NCI-H1105 treated with DMSO at 0.1 percent for 48 hours (cell line): ENCODE data around the gene VMAC.

Source experiments
- DNase-seq: peaks from one replicate; lab custom pipeline; 2025; lab: John Stamatoyannopoulos, UW

Gene VMAC

GRCh38 chr19:5903624-5904351 lies 884 bp upstream of the VMAC start, which contains the start of gene NDUFA11:
NDUFA11 (minus strand) TSS chr19:5903790; CDS start chr19:5903708, 82 bp downstream.
- peak; percentile 93 for DNase-seq

DNA sequence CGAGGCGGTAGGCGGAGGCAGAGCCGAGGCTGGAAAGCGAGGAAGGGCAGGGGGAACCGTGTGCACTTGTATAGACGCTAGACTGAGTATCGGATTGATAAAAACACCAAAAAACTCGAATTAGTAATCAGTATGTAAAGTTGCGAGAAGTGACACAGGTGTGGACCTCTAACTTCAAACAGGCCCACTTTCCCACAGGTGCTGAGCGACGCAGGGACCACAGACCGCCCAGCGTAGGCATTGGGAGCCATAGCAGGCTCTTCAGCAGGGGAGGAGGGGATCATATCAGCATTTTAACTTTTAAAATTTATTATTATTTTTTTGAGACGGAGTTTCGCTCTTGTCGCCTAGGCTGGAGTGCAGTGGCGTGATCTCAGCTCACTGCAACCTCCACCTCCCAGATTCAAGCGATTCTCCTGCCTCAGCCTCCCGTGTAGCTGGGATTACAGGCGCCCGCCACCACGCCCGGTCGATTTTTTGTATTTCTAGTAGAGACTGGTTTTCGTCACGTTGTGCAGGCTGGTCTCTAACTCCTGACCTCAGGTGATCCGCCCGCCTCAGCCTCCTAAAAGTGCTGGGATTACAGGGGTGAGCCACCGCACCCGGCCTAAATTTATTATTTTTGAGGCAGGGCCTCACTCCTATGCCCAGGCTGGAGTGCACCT lies 574 bp downstream of the VMAC start:
- no peak for DNase-seq

GRCh38 chr19:5907241-5907640 lies 2.6 kb downstream of the VMAC start:
- no peak for DNase-seq

- no peak for DNase-seq
Observed at GRCh38 chr19:5908773-5909442, 4.2 kb downstream of the VMAC start.

GRCh38 chr19:5910638-5910907 lies 5.9 kb downstream of the VMAC start:
- no peak for DNase-seq

GRCh38 chr19:5911366-5911765 lies 6.7 kb downstream of the VMAC start:
- DNase-seq: no peak

DNA sequence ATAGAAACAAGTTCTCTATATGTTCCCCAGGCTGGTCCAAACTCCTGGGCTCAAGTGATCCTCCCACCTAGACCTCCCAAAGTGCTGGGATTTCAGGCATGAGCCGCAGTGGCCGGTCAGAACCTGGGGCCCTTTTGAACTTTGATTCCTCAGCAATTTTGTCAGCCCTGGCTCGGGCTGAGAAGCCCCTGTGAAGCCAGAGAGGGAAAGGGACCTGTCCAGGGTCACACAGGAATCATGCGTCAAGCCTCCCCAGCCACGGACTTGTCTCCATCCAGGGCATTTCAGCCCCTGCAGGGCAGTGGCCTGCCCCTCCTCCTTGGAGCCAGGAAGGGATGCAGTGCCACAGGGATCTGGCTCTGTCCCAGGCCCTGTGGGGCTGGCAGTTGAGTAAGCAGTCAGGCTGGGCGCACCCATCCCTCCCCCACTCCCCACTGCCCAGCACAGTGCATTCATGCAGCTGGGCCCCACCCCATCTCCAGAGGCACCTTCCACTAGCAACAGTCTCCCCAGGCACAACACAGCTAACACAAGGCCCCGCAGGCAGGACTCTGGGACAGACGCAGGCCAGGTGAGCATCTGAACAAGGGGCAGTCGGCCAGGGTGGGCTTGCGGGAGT lies 9.2 kb downstream of the VMAC start, which contains the start of gene CAPS:
CAPS (plus strand) TSS at position 516 of the 619 bp plus-strand sequence. CDS start 153 bp downstream, outside the sequence.
- no peak for DNase-seq

DNA sequence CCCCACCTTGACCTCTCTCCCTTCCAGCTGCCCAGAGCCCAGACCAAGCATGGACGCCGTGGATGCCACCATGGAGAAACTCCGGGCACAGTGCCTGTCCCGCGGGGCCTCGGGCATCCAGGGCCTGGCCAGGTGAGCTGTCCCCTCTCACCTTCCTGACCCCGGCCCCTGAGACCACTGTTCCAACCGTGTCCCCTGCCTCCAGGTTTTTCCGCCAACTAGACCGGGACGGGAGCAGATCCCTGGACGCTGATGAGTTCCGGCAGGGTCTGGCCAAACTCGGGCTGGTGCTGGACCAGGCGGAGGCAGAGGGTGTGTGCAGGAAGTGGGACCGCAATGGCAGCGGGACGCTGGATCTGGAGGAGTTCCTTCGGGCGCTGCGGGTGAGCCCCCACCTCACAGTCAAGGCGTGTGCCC lies 9.7 kb downstream of the VMAC start:
- DNase-seq: no peak

DNA sequence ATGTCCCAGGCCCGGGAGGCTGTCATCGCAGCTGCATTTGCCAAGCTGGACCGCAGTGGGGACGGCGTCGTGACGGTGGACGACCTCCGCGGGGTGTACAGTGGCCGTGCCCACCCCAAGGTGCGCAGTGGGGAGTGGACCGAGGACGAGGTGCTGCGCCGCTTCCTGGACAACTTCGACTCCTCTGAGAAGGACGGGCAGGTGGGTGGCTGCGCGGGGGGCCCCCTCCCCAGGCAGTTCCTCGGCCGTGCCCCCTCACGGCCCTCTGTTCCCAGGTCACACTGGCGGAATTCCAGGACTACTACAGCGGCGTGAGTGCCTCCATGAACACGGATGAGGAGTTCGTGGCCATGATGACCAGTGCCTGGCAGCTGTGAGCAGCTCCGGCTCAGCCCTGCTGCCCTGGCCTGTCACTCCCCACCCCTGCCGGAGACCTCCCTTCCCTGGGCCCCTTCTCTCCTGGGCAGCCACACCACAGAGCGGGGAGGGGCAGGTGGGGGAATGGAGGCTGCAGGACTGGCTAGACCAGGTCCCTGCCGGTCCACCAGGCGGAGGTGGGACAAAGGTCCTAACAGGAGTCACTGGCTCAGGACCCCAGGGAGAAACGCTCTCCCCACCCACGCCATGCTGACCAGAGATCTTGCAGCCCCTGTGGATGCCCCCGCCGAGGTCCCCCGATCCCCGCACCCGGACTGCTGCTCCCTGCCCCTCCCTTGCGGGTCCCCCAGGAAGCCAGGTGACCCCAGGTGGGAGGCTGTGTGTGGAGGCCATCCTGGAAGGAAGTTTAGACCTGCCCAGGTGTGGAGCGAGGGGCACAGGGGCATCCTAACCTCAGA lies 10.5 kb downstream of the VMAC start:
- no peak for DNase-seq

DNA sequence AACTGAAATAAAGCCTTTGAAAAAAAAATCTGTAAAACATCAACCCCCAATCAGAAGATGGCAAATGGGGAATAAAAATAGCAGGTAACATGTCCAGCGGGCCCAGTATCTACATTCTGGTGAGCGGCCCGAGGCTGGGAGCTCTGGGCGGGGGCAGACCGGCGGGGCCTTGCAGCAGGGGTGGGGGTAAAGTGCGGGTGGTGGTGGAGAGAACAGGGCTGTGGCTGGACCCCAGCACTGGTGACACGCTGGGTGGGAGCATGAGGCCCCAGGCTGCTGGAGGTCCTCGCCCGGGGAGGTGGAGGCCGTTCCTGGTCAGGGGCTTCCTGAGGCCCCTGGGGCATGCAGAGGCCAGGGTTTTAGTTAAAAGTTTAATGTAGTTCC lies 11.1 kb downstream of the VMAC start:
- no peak for DNase-seq

DNA sequence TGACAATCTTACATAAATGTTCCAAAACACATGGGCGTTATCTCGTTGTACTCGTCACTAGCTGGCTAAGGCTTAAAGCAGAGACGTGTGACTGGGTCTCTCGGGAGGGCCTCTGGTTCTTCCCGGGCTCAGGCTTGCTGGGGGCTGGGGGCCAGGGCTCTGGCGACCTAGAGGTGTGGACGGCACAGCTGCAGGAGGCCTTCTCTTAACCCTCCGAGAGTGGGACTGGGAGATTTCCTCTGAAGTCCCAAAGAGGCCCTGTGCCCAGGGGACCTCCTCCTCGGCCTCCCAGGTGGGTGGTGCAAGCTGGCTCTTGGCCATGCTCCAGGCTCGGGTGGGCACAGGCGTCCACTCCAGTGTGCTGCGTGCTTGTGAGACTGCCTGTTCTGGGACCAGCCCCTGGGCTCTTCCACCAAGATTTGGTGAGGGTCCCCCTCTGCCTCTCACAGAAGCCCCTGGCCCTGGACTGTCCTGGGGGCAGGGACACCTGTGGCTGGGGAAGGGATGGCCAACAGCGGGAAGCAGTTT lies 11.6 kb downstream of the VMAC start:
- DNase-seq: no peak

GRCh38 chr19:5917431-5918107 lies 12.9 kb downstream of the VMAC start:
- no peak for DNase-seq

DNA sequence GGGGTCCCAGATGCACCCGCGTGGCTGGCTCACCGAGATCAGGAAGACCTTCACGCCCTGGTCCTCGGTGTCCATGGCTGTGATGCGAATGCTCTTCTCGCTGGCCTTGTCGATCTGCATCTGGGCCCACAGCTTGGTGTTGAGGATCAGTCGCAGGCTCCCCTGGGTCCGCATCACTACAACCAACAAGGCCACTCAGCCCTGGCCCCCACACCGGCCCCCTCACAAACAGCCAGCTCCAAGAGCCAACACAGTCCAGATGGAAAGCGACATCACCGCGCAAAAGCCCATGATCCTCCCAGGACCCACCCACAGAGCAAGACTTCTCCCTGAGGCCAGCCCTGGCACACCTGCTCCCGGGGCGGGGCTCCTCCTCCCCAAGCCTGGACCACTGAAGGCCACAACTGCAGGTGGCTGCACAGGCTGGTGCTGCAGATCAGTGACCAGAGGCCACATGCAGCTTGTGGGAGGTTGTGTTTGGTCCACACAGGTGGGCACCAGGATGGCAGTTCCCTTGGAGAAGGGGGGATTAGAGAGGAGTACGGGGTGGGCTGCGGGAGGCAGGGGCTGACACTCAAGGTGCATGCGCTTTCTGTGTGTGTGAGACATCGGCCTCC lies 13.9 kb downstream of the VMAC start:
- DNase-seq: no peak

DNA sequence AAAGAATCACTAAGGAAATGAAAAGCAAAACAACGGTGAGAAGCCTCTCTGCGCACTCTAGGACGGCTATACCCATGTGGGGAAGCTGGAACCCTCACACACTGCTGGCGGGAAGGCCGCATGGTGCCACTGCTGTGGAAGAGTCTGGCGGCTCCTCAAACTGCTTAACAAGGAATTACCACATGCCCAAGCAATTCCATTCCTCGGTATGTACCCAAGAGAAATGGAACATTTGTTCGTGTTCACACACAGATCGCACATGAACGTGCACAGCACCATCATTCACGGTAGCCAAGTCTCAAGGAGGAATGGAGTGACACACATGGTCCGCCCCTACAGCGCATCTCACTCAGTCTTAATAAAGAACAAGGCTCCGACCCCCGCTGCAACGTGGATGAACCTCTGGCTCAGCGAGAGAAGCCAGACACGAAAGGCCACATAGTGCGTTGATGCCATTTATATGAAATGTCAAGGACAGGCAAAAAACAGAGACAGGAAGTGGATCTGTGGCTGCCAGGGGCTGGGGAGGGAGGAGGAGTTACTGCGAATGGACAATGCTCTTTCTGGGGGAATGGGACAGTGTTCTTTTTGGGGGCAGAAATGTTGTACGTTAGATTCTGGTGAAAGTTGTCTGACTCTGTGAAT lies 17.0 kb downstream of the VMAC start:
- DNase-seq: no peak

DNA sequence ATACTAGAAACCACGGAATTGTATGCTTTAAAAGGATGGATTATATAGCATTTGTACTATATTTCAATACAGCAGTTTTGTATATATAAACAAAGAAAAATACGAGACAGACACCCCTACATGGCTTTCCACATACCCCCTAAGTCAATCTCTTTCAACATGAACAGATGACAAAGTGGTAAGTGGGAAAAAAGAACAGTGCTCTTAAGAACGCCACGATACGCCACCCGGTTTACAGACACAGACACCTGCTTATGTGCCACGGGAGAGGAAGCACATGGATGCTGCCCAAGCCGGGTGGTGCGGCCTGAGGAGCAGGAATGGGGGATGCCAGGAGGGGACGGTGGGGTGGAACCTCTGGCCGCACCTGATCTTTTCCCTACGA lies 17.5 kb downstream of the VMAC start:
- DNase-seq: no peak

- no peak for DNase-seq
Observed at GRCh38 chr19:5923356-5923755, 18.7 kb downstream of the VMAC start.

- DNase-seq: no peak
Observed at GRCh38 chr19:5925830-5926427, 21.3 kb downstream of the VMAC start.

DNA sequence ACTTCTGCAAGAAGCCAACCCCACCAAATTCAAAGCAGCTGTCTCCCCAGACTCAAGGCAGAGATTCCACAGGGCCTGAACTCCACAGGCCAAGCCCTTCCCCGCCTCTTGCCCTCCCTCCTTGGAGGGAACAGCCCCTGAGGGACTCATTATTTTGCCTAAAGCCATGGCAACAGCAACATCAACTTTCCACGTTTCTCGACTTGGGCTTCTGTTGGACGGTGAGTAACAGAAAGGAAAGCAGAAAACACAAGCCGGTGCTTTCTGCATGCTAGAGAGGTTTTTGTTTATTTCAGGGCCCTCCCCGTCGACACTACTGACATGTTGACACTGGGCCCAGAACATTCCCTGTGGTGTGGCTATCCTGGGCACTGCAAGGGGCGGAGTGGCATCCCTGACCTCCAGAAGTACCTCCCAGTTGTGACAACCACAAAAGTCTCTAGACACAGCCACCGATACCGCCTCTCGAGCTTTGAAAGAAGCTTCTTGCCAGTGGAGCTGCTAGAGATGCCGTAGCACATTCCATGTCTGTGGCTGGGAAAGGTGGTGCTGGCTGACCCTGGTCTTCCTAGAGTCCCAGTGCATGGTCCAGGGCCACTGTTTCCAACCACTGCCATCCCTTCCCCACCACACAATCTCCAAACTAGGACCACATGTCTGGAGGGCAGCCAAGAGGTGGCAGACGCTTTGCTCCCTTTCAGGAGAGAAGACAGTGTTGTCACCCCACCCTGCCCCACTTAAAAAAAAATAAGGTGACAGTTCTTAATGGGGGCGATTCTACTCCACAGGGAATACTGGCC lies 22.2 kb downstream of the VMAC start:
- no peak for DNase-seq

GRCh38 chr19:5927441-5927821 lies 22.8 kb downstream of the VMAC start:
- no peak for DNase-seq
